Right lobe of liver (tissue), 6 donors: Measurements from ENCODE around the gene PYGL. TPM values are rescaled to one million over a fixed set of nuclear protein-coding genes. Genes with fewer than 3 reads are reported as not detected.

Experiments used
- ATAC-seq, 4 donors: fragments of 200-7000 bp; cut with Tn5 transposase; one replicate each; pipeline ENCODE4 v1.9.1; 2020; ENCODE audit warnings: mild to moderate bottlenecking in 4 of 4, moderate library complexity in 4 of 4
- DNase-seq, 3 donors: peaks; one replicate each; pipeline ENCODE4 v3.0.0-alpha.2; 2020
- H3K27ac ChIP-seq, 3 donors: fragments of 200-600 bp; one replicate each; pipeline ENCODE4 v1.8.0; 2022
- H3K27me3 ChIP-seq, 2 donors: fragments of 200-600 bp; one replicate each; pipeline ENCODE4 v1.8.0; 2022
- H3K36me3 ChIP-seq, 4 donors: fragments of 200-600 bp; sonication (generic) in 1 of 4; one replicate each; pipeline versions ENCODE4 v1.5.1 to v1.8.0; 2017 to 2022; ENCODE audit warnings: control low read depth in 1 of 4
- H3K4me1 ChIP-seq, 4 donors: fragments of 200-600 bp; sonication (generic) in 1 of 4; one replicate each; pipeline versions ENCODE4 v1.5.1 to v1.8.0; 2017 to 2022; ENCODE audit warnings: control low read depth in 1 of 4
- H3K4me3 ChIP-seq, 3 donors: fragments of 200-600 bp; one replicate each; pipeline ENCODE4 v1.8.0; 2022
- H3K9me3 ChIP-seq, 4 donors: fragments of 200-600 bp; sonication (generic) in 1 of 4; one replicate each; pipeline versions ENCODE4 v1.5.1 to v1.8.0; 2017 to 2022; ENCODE audit warnings: control low read depth in 1 of 4
- CTCF ChIP-seq, 4 donors: fragments of 200-600 bp in 3 of 4; fragments of 450-650 bp in 1 of 4; IDR thresholded peaks; one replicate each; pipeline versions ENCODE4 v1.5.1 to v1.8.0; 2016 to 2022; ENCODE audit warnings: antibody characterized with exemption in 4 of 4, mild to moderate bottlenecking in 2 of 4
- POLR2A ChIP-seq: fragments of 450-650 bp; IDR thresholded peaks from one replicate; pipeline ENCODE4 v1.6.1; 2017; ENCODE audit warnings: antibody characterized with exemption, mild to moderate bottlenecking
- WGBS: methylation state at CpG from one replicate; pipeline ENCODE4 v1.1.6; 2018; ENCODE audit warnings: low coverage, low lambda C conversion rate; ENCODE audit not compliant: insufficient coverage; ENCODE audit errors: missing lambda C conversion rate; 5-methylcytosine and 5-hydroxymethylcytosine counted together
- intact Hi-C, 2 donors: fragments of 100-400 bp; cut with DNase I; formaldehyde crosslinking; loops; one replicate each; pipeline versions ENCODE4 v1.11.2 to v1.14.1; 2022
- total RNA-seq, 6 experiments: library from RNA; depleted of rRNA in 2 of 6; stranded (reverse); fragments of >200 nt in 2 of 6; fragmentation: NEBNext Ultra II Directional in 3 of 6; extraction: Animal tissue kit (Norgen Biotek cat#: 25700) in 3 of 6; gene quantifications; one replicate each; pipeline versions ENCODE4 v1.1.0 to v1.2.4, GENCODE V29; 2016 to 2023
- donor health status: DM: no; HTN: yes; CAD: no.
- donor health status: DM: no; HTN: no; CAD: no.
- donor health status: DM: no; HTN: no; CAD: no.
- donor health status: DM: no; HTN: yes; CAD: no.
- donor health status: DM: no; HTN: yes; CAD: no.

Gene PYGL
- total RNA-seq, 6 experiments from 2014 or later: 80.1 to 130 (median 107) TPM

DNA sequence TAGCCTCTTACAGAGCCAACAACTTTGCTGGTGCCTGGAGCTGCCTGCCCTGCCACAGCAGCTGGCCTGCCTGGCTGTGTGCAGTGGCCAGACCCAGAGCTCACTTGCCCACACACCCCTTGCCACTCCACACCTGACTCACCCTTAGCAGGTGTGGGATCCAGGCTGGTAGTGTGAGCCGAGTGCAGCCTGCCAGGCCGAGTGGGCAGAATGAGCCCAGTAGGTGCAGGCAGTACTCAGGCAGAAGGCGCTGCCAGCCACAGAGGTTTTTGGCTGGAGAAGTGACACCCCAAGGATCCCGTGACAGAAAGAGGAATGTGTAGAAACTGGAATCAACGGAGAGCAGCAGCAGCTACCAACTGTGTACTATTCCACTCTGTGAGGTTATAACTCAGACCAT, 29.8 kb upstream of the PYGL start:
- ATAC-seq (peak in 3 of 4 donors; percentile 10 to 58 (median 18)), DNase-seq (no peak)
- intact Hi-C loops: no loop called here

GRCh38 chr14:50972734-50973133, 28.5 kb upstream of the PYGL start:
- WGBS: 93% methylated on average over 2 of the region's 11 CpGs

More for the DNA sequence above, 29.8 kb upstream of the PYGL start:
- WGBS: 100% methylated on average over 2 of the region's 5 CpGs
- Histone ChIP-seq H3K4me3 (no peak overlapping the region), H3K27ac (no peak overlapping the region), H3K9me3 (no peaks in the 10 kb centered on the region), H3K36me3 (no peaks in the 10 kb centered on the region), H3K4me1 (no peaks in the 10 kb centered on the region), H3K27me3 (no peaks in the 10 kb centered on the region)
- TF ChIP-seq POLR2A: no peak
- TF ChIP-seq CTCF (IDR thresholded peaks at IDR 0.05): no peak

GRCh38 chr14:50970886-50971781, 26.9 kb upstream of the PYGL start:
- WGBS: 74% methylated on average over 5 of the region's 6 CpGs

More at GRCh38 chr14:50972734-50973133, 28.5 kb upstream of the PYGL start:
- no peak for TF ChIP-seq POLR2A
- no peak for TF ChIP-seq CTCF (IDR thresholded peaks at IDR 0.05)
- no peaks in the 10 kb centered on the region for H3K9me3 ChIP-seq
- DNase-seq: no peak
- no peaks in the 10 kb centered on the region for H3K36me3 ChIP-seq
- no peak overlapping the region for H3K27ac ChIP-seq
- ATAC-seq: no peak
- H3K4me1 ChIP-seq: no peaks in the 10 kb centered on the region
- no peaks in the 10 kb centered on the region for H3K27me3 ChIP-seq
- intact Hi-C loops: no loop called here
- H3K4me3 ChIP-seq: no peak overlapping the region

DNA sequence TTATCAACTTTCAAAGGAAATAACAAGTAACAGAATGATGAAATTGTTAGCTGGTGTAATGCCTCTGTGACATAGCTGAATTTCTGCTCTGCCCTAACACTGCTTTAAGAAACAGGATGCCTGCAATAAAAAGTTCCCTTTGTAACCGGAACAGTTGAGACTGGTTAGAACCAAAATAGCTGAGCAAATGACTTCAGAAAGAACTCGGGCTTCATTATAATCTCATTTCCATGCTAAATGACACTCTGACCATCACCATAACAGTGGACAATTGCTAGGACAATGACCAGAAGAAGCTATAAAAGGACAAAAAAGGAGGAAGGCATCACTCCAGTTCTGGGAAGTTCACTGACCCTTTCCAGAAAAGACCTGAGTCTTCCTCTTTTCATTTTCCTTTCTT, 23.5 kb upstream of the PYGL start:
- Histone ChIP-seq H3K36me3 (no peaks in the 10 kb centered on the region), H3K27ac (peak overlapping the region in 1 of 3 donors; percentile 24), H3K27me3 (no peaks in the 10 kb centered on the region), H3K4me1 (peaks cover 0 to 3% (median 0%) of the 10 kb centered on the region in 4 donors), H3K4me3 (no peak overlapping the region), H3K9me3 (no peaks in the 10 kb centered on the region)
- ATAC-seq (peak; percentile 50 to 76 (median 60)), DNase-seq (no peak)
- intact Hi-C loops: no loop called here
- TF ChIP-seq CTCF (IDR thresholded peaks at IDR 0.05) (no peak), POLR2A (no peak)
- 26% methylated on average over 2 of the region's 2 CpGs for WGBS

More at GRCh38 chr14:50970886-50971781, 26.9 kb upstream of the PYGL start:
- Histone ChIP-seq H3K36me3 (no peaks in the 10 kb centered on the region), H3K27ac (no peak overlapping the region), H3K27me3 (no peaks in the 10 kb centered on the region), H3K4me3 (no peak overlapping the region), H3K9me3 (no peaks in the 10 kb centered on the region), H3K4me1 (no peaks in the 10 kb centered on the region)
- TF ChIP-seq CTCF (IDR thresholded peaks at IDR 0.05): no peak
- no peak for TF ChIP-seq POLR2A
- DNase-seq (no peak), ATAC-seq (no peak)
- intact Hi-C loops: no loop called here
